CD14-positive monocyte (primary cell): Measurements from ENCODE around the gene C9orf85. TPM values are rescaled to one million over a fixed set of nuclear protein-coding genes. Genes with fewer than 3 reads are reported as not detected.

ENCODE experiments used
- DNase-seq, 3 donors: peaks; one replicate each; pipeline ENCODE4 v3.0.0-alpha.2; 2011 to 2022
- H2AFZ ChIP-seq: 2 replicates; pipeline ENCODE4 v1.6.0; 2012; ENCODE audit warnings: mild to moderate bottlenecking, low read depth, low read length, inconsistent platforms; ENCODE audit not compliant: insufficient read depth, poor library complexity, severe bottlenecking
- H3K27ac ChIP-seq, 2 donors: 1 replicate in 1 of 2; 2 replicates in 1 of 2; pipeline ENCODE4 v1.5.1; 2012 to 2013; ENCODE audit warnings: low read length in 2 of 2, control low read depth in 1 of 2, inconsistent platforms in 1 of 2, low read depth in 1 of 2, mild to moderate bottlenecking in 1 of 2
- H3K27me3 ChIP-seq, 2 donors: one replicate each; pipeline versions ENCODE4 v1.6.0 to v1.6.1; 2011 to 2013; ENCODE audit warnings: low read length in 2 of 2; ENCODE audit not compliant: control insufficient read depth in 2 of 2, insufficient read depth in 2 of 2
- H3K36me3 ChIP-seq, 2 donors: replicated peaks in 1 of 2; 1 replicate in 1 of 2; 2 replicates in 1 of 2; pipeline versions ENCODE4 v1.5.1 to v1.6.1; 2012 to 2013; ENCODE audit warnings: low read length in 2 of 2, control low read depth in 1 of 2, inconsistent platforms in 1 of 2, mild to moderate bottlenecking in 1 of 2; ENCODE audit not compliant: insufficient read depth in 2 of 2, control insufficient read depth in 1 of 2
- H3K4me1 ChIP-seq, 2 donors: 1 replicate in 1 of 2; 2 replicates in 1 of 2; pipeline versions ENCODE4 v1.5.1 to v1.6.1; 2012 to 2013; ENCODE audit warnings: low read length in 2 of 2, control low read depth in 1 of 2, inconsistent platforms in 1 of 2, mild to moderate bottlenecking in 1 of 2, moderate library complexity in 1 of 2; ENCODE audit not compliant: insufficient read depth in 2 of 2, control insufficient read depth in 1 of 2
- H3K4me2 ChIP-seq: replicated peaks from 2 replicates; pipeline ENCODE3; 2012; ENCODE audit warnings: low read length, moderate library complexity, mild to moderate bottlenecking; ENCODE audit not compliant: poor library complexity, severe bottlenecking; ENCODE audit errors: extremely low read depth
- H3K4me3 ChIP-seq, 3 experiments: fragments of 200-600 bp in 1 of 3; sonication (generic) in 1 of 3; replicated peaks in 1 of 3; 1 replicate in 2 of 3; 2 replicates in 1 of 3; pipeline ENCODE4 v1.5.1; 2011 to 2013; ENCODE audit warnings: low read length in 3 of 3, mild to moderate bottlenecking in 3 of 3, control low read depth in 2 of 3, low read depth in 2 of 3, inconsistent platforms in 1 of 3, moderate library complexity in 1 of 3
- H3K79me2 ChIP-seq: 2 replicates; pipeline ENCODE4 v1.6.0; 2012; ENCODE audit warnings: mild to moderate bottlenecking, control low read depth, inconsistent platforms, low read length, moderate library complexity; ENCODE audit not compliant: insufficient read depth
- H3K9ac ChIP-seq: 2 replicates; pipeline ENCODE4 v1.6.0; 2017; ENCODE audit warnings: low read length, mild to moderate bottlenecking; ENCODE audit not compliant: insufficient read depth, poor library complexity, severe bottlenecking
- H3K9me3 ChIP-seq, 2 donors: replicated peaks in 1 of 2; 1 replicate in 1 of 2; 2 replicates in 1 of 2; pipeline versions ENCODE4 v1.5.1 to v1.6.1; 2012 to 2013; ENCODE audit warnings: low read length in 2 of 2, control low read depth in 1 of 2; ENCODE audit not compliant: control insufficient read depth in 1 of 2, insufficient read depth in 1 of 2
- H4K20me1 ChIP-seq: 2 replicates; pipeline ENCODE4 v1.6.0; 2012; ENCODE audit warnings: mild to moderate bottlenecking, low read length, control low read depth, moderate library complexity; ENCODE audit not compliant: insufficient read depth
- H3K27ac Mint-ChIP-seq, 7 donors: one replicate each; pipeline ENCODE4 v1.8.0; 2020; ENCODE audit warnings: mild to moderate bottlenecking in 7 of 7, mixed read lengths in 7 of 7, moderate library complexity in 6 of 7, inconsistent platforms in 2 of 7
- H3K27me3 Mint-ChIP-seq, 3 donors: one replicate each; pipeline ENCODE4 v1.8.0; 2021 to 2022; ENCODE audit warnings: low read depth in 3 of 3, mild to moderate bottlenecking in 3 of 3, mixed read lengths in 3 of 3, moderate library complexity in 3 of 3, inconsistent platforms in 1 of 3
- H3K36me3 Mint-ChIP-seq, 2 donors: one replicate each; pipeline ENCODE4 v1.8.0; 2020; ENCODE audit warnings: mixed read lengths in 2 of 2, inconsistent platforms in 1 of 2, mild to moderate bottlenecking in 1 of 2
- H3K4me1 Mint-ChIP-seq: one replicate; pipeline ENCODE4 v1.8.0; 2020; ENCODE audit warnings: mild to moderate bottlenecking, mixed read lengths
- H3K4me3 Mint-ChIP-seq, 2 donors: one replicate each; pipeline ENCODE4 v1.8.0; 2020; ENCODE audit warnings: mild to moderate bottlenecking in 2 of 2, mixed read lengths in 2 of 2, moderate library complexity in 1 of 2
- H3K9me3 Mint-ChIP-seq, 7 donors: one replicate each; pipeline ENCODE4 v1.8.0; 2020 to 2022; ENCODE audit warnings: mixed read lengths in 7 of 7, mild to moderate bottlenecking in 6 of 7, moderate library complexity in 6 of 7, inconsistent platforms in 2 of 7
- intact Hi-C, 2 donors: fragments of 100-400 bp; cut with micrococcal nuclease; formaldehyde crosslinking; loops; one replicate each; pipeline versions ENCODE4 v1.15.0 to v1.15.1; 2023
- polyA plus RNA-seq, 3 donors: library from polyadenylated mRNA; depleted of rRNA in 1 of 3; unstranded in 2 of 3; stranded (reverse) in 1 of 3; fragments of 300-500 nt in 2 of 3; fragments of >200 nt in 1 of 3; fragmentation: Illumina TruSeq in 2 of 3; gene quantifications; 1 replicate in 2 of 3; 2 replicates in 1 of 3; pipeline ENCODE4 v1.2.3, GENCODE V29; 2012 to 2021
- TF ChIP-seq, protein P1 (sequence below): fragments of 200-600 bp; IDR thresholded peaks from one replicate; pipeline ENCODE4 v1.8.0; 2022; ENCODE audit warnings: antibody characterized with exemption, mild to moderate bottlenecking

The C9orf85 gene
- polyA plus RNA-seq, 3 donors: 4.5 to 6.4 (median 5.4) TPM

DNA sequence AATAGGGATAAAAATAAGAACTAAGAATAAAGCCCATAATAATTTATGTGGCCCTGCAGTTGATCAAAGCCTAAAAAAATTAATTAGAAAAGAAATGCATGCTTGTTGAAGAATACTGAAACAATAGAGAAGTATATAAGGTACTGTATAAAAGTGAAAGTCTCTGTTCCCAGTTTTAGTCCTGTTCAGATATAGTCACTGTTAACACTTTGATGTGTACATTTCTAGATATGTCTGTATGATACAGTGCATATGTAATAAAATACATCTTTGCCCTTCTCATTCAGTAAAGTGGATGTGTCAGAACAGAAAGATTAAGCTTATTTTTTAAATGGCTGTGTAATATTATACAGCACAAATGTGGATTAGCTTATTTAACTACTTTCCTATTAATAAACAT lies 4.1 kb downstream of the C9orf85 start:
- TF ChIP-seq, protein P1, sequence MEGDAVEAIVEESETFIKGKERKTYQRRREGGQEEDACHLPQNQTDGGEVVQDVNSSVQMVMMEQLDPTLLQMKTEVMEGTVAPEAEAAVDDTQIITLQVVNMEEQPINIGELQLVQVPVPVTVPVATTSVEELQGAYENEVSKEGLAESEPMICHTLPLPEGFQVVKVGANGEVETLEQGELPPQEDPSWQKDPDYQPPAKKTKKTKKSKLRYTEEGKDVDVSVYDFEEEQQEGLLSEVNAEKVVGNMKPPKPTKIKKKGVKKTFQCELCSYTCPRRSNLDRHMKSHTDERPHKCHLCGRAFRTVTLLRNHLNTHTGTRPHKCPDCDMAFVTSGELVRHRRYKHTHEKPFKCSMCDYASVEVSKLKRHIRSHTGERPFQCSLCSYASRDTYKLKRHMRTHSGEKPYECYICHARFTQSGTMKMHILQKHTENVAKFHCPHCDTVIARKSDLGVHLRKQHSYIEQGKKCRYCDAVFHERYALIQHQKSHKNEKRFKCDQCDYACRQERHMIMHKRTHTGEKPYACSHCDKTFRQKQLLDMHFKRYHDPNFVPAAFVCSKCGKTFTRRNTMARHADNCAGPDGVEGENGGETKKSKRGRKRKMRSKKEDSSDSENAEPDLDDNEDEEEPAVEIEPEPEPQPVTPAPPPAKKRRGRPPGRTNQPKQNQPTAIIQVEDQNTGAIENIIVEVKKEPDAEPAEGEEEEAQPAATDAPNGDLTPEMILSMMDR: no peak
- Histone ChIP-seq H3K27ac (no peak overlapping the region), H3K4me2 (no peak overlapping the region), H3K4me1 (peaks cover 13 to 18% of the 10 kb centered on the region in 2 donors), H3K27me3 (no peaks in the 10 kb centered on the region), H3K4me3 (no peak overlapping the region), H3K9ac (no peak overlapping the region), H3K9me3 (no peaks in the 10 kb centered on the region), H3K79me2 (peaks cover 87% of the 10 kb centered on the region), H3K36me3 (peaks cover 0 to under 1% of the 10 kb centered on the region in 2 donors), H4K20me1 (peaks cover 46% of the 10 kb centered on the region), H2AFZ (no peak overlapping the region)
- Mint-ChIP-seq H3K4me1 (peaks cover 26% of the 10 kb centered on the region), H3K4me3 (no peak overlapping the region), H3K27me3 (peaks cover 0 to 2% (median 0%) of the 10 kb centered on the region in 3 donors), H3K27ac (no peak overlapping the region), H3K36me3 (peaks cover 10 to 23% of the 10 kb centered on the region in 2 donors), H3K9me3 (no peaks in the 10 kb centered on the region)
- DNase-seq: no peak
- intact Hi-C loops: loop anchor here in 1 of 2 donors (10.0 kb wide), 1 partner anchor 91 kb away; no protein-coding TSS in a partner anchor

DNA sequence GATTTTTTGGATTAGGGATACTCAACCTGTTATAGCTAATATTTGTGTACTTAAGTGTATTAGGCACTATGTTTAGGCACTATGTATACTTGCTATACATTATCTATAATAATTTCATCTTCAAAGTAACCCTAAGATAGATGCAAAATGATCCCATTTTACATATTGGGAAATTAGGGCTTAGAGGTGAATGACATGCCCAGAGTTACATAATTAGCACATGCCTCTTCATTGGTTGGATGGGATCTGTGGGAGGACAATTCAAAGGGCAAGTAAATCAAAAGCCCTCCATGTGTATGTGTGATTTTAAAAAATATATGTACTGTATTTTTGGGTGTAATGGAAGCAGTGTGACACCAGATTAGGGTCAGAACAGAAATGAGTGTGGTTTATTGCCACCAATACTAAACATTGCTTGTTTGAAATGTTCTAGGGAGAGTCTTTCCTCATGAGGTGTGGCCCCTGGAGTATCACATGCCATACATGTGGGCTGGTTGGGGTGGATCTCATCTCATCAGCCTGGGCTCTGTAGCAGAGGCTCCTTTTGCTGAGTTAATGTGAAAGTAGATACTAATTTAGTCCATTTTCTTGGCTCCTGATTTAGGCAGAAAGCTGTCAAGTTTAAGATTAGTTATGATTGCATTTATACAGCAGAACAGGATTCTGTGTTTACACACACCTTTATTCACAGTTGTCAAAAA lies 5.5 kb downstream of the C9orf85 start:
- H3K27ac Mint-ChIP-seq: no peak overlapping the region
- H3K9ac ChIP-seq: no peak overlapping the region
- no peak overlapping the region for H3K4me3 Mint-ChIP-seq
- H3K4me2 ChIP-seq: no peak overlapping the region
- H3K4me3 ChIP-seq: no peak overlapping the region
- peaks cover 8 to 14% of the 10 kb centered on the region in 2 donors for H3K4me1 ChIP-seq
- H3K27me3 ChIP-seq: no peaks in the 10 kb centered on the region
- no peaks in the 10 kb centered on the region for H3K9me3 Mint-ChIP-seq
- H3K9me3 ChIP-seq: no peaks in the 10 kb centered on the region
- H3K27me3 Mint-ChIP-seq: peaks cover 0 to 2% (median 0%) of the 10 kb centered on the region in 3 donors
- TF ChIP-seq, protein P1: no peak
- no peak overlapping the region for H3K27ac ChIP-seq
- H2AFZ ChIP-seq: no peak overlapping the region
- H4K20me1 ChIP-seq: peaks cover 49% of the 10 kb centered on the region
- intact Hi-C loops: loop anchor here in 1 of 2 donors (10.0 kb wide), 1 partner anchor 92 kb away; no protein-coding TSS in a partner anchor
- peaks cover 15 to 24% of the 10 kb centered on the region in 2 donors for H3K36me3 Mint-ChIP-seq
- H3K79me2 ChIP-seq: peaks cover 90% of the 10 kb centered on the region
- no peak for DNase-seq
- peaks cover 4 to 5% of the 10 kb centered on the region in 2 donors for H3K36me3 ChIP-seq
- H3K4me1 Mint-ChIP-seq: peaks cover 20% of the 10 kb centered on the region
